HG03354 (cell line): ENCODE data around the gene POC1A.
A peak's percentile ranks its signal among the peaks of the same experiment; 100 is the strongest.
"Not testable (repeated sequence)": the region's sequence is repeated elsewhere in the genome, so short reads cannot be mapped to it uniquely, and the experiment has no call there.

ENCODE experiments used
- ATAC-seq: cut with Tn5 transposase; IDR thresholded peaks from one replicate; pipeline ENCODE4 v1.9.1; 2021; ENCODE audit warnings: mild to moderate bottlenecking; ENCODE audit not compliant: unreplicated experiment, poor library complexity, severe bottlenecking

Gene POC1A

DNA sequence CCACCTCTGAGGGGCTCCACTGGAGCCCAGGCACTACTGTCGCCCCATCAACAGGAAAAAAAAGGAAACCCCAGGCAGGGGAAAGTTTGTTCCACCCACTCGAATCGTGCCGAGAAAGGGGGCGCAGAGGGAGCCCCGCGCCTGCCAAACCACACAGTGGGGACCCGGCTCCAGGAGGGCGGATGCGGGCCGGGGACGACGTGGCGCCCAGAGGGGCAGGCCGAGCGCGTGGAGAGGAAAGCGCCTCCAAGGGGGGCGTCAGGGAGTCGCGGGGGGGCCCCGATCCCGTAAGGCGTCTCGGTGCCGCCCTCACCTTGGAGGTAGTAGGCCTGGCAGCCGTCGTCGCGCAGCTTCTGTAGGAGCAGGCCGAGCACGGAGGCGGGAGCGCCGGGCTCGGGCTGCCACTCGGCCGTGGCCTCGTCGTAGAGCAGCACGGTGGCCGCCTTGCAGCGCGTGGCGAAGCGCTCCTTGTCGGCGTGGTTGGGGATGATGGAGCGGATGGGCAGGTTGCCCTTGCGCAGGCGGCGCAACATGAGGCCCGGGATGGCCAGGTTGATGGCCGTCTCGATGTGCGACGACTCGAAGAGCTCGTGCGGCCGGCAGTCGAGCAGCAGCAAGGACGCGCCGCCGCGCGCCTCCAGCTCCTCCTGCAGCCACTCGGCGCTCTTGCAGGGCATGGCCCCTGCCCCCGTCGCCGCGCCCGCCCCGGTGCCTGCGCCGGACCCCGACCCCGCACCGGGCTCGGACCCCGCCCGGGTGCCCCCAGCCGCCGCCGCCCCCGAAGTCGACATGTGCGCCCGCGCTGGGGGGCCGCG, 98.5 kb downstream of the POC1A start:
- ATAC-seq, result peak; percentile 28

DNA sequence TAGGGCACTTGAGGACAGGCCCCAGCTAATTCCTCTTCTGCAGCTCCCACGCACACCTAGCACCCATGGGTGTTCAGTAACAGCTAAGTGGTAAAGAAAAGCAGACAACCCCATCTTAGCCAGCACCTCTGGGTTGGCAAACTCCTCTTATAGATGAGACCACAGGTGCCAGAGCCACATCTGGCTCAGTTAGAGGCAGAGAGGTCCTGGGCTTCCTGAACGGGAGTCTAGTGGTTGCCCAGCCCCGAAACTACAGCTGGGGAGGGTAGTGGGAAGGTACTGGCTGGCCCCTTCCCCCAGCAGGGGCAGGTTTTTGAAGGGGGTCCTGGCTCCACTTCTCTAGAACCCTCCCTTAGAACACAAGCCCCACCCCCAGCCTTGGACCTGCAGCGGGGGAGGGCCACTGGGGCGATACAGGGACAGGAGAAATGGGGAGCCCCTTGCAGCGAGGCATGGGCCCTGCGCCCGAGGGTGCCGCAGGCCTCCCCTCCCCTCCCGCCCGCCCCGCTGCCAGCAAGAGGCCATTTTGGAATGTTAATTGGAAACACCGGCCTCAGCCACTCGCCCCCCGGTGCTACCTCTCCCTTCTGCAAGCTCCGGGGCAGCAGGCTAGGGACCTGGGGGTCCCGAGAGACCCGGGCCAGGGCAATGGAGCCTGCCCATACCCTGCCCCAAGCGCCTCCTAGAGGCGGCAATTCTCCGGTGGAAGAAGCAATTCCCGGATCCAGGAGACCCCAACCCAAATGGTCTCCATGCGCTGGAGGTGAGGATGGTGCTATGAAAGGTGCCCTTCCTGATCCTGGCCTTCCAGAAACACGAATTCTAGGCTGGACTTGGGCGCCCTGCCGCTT, 99.3 kb downstream of the POC1A start:
- no peak for ATAC-seq

DNA sequence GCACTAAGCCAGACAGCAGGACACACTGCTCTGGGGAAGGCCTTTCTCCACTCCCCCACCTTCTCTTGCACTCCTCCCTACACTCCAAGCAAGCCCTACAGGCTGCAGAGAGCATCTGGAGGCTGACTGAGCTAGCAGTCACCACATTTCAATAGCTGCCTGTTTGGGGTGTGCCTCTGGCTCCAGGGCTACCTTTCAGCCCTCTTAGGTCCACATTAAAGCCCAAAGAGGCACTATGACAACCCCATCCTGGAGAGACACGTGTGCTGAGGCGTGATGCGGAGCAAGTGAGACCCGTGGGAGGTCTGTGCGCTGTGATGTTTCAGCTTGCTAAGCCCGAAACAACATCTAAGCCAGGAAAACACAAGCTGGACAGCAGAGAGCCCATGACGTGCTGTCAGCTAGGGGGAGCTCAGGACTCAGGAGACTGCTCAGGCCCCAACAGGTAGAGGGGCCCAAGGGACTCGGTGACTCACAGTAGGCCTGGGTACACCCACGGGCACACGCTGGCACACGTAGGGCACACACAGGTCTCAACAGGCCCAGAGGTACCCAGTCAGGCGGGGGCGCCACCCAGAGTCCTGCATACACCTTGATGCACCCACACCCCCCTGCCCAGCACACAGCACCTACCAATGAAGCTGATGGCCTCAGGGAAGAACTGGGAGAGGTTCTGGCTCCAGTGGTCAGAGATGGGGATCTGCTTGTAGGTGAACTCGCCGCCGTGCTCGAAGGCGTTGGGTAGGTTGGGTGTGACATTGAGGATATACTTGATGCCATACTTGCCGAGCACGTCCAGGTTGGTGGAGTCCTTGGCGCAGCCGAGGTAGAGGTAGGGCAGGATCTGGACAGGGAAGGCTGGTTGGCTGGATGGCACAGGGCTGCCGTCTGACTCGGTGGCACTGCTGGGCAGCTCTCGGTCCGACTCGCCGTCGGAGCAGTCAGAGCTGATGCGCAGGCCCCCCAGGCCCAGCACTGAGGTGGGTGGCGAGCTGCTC, 100.6 kb downstream of the POC1A start:
- no peak for ATAC-seq

DNA sequence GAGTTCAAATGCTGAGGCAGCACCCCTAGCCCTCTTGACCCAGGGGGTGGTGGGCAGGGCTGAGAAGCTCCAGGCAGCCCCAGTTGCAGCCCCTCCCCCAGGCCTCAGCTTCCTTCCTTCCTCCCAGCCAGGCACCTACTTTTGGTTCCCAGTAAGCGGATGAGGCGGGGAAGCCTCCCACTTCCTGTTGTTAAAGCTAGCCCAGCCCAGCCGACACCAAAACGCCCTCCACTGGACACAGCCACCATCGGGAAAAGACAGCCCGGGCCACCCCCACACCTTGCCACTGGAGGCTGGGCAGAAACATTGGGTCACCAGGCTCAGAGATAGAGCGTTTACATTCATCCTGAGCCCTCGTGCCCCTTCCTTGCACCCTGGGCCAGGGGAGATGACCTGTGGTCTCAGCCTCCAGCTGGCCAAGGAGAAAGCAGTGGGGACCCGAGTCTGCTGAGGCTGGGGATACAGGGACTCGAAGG, 101.4 kb downstream of the POC1A start:
- no peak for ATAC-seq

DNA sequence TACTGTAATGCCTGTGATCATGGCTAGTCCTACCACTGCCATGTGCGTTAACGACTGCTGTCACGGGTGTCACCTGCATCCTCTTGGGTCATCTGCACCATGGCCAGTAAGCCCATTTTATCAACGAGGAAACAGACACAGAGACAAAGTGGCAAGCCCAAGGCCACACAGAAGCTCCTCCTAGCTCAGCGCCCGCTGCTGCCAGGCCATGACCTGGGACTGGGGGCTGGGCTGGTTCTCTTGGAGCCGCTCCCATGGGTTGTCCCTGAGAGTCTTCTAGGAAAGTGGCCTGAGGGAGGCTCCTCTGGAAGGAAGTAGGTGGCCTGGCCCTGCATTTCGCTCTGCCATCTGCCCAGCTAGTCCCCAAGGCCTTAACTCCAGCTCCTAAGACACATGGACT, 102.8 kb downstream of the POC1A start:
- ATAC-seq, result no peak

DNA sequence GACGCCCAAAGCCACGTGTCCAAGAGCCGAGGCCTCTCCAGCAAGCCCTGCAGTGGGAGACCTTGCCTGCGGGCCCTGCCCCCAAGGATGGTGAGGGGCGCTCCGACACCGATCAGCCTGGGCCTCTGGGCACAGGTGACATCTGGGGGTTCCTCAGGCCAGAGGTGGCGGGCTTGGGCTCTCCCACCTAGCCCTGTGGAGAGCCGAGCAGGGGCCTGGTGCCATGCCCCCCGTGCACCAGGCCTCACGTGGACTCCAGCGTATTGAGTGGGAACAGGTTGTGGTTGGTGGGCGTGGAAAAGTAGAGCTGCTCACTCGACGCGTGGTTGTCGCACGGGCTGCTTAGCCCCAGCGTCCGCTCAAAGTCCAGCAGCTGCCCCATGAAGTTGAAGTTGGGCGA, 103.7 kb downstream of the POC1A start:
- ATAC-seq, result no peak

DNA sequence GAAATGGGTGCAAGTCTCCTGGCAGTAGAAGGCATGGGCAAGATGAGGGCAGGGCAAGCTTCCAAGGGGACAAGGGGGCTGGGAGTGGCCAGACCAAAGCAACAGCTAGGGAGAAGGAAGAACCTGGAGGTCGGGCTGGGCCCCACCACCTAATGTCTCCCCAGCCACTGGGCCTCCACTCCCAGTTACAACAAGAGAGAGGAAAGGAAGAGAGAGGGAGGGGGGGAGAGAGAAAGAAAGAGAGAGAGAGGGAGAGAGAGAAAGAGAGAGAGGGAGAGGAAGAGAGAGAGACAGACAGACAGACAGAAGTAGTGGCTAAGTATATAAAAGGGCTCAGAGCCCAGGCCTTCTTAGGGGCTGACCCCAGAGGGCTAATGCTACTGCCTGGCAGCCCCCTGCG, 104.7 kb downstream of the POC1A start:
- ATAC-seq, result no peak

DNA sequence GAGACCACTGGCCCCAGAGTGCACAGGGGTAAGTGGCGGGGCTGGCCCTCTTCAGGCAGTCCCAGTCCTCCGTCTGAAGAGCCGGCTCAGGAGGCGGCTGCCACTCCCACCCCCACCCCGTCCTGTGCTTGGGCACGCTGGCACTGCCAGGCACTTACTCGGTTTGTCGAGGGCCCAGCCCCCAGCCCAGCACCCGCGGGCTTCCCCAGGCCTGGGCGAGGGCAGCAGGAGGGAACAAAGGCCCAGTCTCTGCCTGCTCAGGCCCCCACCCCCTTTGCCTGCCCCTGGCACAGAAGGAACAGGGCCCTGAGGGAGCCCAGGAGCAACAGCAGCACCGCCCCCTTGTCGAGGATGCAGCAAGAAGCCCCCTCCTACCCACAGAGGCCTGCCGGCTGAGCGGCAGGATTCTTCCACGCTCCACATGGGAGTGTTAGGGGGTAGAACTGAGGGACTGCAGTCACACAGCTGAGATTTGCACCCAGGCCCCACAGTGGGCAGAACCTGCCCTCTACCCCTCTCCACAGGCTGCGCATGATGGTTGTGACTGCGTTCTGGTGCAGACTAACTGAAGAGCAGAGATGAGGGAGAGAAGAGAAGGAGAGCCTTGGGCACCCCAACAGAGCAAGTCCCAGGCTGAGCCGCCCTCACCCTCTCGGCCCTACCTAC, 106.8 kb downstream of the POC1A start:
- ATAC-seq, result no peak

DNA sequence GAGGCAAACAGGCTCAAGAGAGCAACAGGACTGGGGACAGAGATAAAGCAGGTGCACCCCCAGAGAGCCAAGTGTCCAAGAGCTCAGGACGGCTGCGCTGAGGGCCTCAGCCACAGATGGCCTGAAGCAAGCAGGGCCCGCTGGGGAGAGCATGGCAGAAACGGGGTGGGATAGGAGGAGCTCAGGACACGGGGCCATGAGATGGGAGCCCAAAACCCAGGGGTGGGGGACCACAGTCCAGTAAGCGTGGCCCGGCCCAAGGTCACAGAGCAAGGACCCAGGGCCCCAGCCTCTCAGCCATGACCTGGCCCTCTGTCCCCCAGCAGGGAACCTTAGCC, 107.4 kb downstream of the POC1A start:
- no peak for ATAC-seq

DNA sequence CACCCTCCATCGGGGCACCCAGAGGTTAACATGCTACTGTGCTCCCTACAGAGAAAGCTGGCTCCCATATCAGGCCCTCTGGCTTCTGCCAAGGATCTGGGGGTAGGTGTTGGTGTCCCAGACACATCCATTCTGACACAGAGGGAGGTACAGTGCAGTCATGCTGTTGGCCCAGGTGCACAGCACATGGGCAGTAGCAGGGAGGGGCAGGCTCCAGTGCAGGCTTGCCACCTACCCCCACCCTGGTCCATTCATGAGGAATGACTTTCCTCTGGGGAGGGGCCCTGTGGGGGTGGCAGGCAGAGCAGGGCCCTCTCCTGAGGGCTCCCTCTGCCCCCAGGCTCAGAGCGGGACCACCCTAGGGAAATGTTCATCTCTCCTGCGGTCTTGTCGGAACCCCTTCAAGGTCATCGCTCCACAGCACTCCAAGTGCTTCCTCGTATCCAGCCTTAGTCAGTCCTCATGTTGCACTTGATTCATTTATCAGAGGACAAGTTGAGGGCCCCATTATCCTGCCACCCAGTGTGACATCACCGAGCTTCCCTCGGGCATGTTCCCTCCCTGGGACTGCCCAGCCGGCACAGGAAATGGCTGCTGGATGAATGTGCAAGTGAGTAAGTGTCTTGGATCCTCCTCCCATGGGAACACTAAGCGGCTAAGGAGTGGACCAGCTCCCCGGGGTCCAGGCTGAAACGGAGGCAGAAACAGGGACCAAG, 107.9 kb downstream of the POC1A start:
- no peak for ATAC-seq

DNA sequence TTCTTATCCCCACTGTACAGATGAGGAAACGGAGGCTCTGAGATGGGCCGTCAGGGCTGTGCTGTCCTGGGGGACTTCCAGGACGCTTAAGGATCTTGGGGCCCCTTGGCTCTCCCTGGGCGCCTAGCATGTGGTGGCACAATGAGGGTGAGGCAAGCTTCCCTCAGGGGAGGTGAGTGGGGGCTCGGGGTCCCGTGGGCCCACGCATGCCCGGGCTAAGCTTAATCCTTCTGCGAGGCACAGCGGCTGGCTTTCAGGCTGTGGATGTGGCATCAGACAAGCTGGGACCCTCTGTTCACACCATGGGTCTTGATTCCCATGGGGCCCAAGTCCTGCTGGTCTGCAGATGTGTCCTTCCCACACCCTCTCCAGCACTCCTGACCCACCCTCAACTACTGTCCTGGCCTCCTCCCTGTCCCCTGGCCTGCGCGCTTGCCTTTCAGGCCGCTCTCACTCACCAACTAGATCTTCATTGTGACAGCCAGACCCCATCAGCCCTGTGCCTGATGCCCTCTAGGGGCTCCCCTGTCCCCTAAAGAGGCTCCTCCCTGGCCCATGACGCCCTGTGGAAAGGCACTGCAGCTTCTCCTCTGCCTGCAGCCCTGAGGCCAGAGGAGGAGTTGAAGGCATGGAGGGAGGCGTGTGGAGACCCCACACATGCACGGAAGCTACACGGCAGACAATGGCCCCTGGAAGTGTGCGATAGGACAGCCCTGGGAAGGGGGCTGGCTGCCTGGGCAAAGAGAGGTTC, 109.2 kb downstream of the POC1A start:
- ATAC-seq, result no peak

DNA sequence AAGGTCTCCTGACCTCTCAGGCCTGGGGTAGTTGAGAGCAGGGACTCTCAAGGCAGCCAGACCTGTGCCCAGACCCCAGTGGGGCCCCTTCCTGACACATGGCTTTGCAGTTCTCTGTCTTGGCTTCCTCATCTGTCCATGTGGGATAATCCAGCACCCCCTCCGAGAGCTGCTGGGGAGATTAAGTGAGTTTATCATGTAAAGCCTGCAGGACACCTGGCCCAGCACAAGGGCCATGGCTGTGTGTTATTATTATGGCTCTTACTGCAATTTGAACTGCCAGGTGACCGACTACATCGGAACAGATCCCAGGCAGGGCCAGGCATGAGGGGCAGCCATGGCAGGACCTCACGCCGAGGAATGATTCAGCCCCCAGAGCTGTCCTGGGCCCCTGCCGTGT, 110.5 kb downstream of the POC1A start:
- ATAC-seq, result no peak

DNA sequence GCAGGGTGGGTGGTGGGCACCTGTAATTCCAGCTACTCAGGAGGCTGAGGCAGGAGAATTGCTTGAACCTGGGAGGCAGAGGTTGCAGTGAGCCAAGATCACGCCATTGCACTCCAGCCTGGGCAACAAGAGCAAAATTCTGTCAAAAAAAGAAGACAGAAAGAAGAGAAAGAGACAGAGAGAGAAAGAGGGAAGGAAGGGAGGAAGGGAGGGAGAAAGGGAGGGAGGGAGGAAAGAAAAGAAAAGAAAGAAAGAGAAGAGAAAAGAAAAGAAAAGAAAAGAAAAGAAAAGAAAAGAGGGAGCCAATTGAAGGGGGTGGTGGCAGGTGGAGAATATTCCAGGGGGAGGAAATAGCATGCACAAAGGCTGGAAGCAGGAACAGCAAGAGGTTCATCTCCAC, 111.2 kb downstream of the POC1A start:
- not testable (repeated sequence) for ATAC-seq

DNA sequence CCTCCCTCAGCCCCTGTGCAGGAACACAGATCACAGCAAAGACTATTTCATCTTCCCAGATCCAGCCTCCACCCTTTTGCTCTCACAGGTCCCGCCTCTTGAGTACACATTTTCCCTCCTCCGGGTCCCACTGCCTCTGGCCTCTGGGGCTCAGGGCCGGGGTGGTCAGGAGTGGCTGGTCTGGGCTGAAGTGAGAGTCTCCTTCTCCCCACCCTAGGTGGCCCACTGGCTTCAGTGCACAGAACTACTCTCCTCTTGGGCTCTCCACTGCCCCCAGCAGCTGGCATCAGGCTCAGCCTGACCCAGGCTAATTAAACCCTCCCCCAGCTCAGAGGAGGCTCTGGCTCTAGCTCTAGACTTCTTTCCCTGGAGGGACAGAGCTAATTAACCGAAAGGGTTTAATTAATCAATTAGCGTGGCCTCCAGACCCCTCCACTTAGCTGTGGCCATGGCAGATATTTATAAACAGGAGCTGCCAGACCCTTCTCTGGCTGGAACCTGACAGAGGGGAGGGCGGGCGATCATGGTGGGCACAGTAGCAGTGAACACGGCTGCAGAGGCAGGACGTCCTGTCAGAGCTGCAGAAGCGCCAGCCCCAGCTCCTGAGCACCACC, 113.0 kb downstream of the POC1A start:
- no peak for ATAC-seq

DNA sequence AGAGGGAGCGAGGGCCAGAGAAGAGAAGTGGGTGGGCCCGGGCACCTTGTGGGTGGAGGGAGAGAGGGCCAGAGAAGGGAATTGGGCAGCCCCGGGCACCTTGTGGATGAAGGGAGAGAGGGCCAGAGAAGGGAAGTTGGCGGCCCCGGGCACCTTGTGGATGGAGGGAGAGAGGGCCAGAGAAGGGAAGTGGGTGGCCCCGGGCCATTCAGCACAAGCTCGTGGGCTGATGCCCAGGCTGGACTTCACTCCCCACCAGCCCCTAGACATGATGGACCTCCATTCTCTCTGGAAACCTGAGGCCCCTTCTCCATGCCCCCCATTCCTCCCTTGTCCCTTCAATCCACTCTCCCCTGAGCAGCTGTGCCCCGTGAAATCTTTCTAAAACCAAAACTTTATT, 113.6 kb downstream of the POC1A start:
- no peak for ATAC-seq

DNA sequence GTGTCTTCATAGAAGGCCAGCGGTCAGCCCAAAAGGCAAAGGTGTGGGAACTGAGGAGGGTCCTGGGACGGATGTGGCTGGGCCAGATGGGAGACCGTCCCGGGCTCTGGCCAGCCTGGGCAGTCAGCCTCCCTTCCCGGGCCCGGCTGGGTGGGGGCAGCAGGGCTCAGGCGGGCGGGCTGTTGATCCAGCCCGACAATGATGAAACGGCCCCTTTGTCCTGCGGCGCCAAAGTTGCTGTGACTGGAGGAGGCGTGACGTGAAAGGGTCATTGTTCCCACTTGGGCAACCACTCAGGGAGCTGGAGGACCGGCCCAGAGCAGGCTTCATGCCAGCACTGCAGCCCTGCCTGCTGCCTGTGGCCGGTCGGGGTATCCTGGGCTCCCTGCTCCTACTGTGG, 114.4 kb downstream of the POC1A start:
- no peak for ATAC-seq

DNA sequence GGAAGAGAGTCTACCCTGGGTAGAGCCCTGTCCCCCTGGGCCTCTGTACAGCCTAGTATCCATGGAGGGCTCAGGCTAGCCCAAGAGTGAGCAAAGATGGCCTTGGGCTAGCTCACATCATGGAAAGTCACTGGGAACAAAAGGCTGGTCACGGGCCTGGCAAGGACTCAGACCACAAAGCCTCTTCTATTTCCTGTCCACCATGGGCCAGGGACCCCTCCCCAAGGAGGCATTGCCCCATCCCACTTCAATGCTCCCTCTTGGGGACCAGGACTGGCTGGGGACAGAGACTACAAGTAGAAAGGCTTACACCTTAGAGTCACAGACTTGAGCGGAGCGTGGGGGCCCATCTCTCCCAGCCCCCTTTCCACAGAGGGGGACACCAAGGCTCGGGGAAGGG, 114.8 kb downstream of the POC1A start:
- no peak for ATAC-seq

DNA sequence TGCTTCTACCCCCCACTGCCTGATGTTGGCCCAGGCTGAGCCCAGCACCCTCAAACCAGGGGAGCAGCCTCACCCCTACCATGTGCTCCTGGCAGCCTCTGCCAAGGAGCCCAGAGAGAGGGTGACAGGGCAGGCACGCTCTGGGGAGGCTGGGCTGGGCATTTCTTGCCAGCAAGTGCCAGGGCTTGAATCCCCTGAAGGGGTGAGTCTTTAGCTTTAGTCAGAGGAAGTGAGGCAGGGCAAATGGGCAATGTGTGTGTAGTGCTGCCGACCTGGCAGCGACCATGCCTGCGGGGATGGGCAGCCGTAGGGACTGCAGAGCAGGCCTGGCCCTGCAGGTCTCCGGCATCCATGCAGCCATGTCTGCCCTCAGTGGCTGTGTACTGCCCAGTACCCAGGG, 116.0 kb downstream of the POC1A start:
- ATAC-seq, result no peak
